Glutamatergic neuron (in vitro differentiated cells): Measurements from ENCODE around the gene CERS6. TPM values are rescaled to one million over a fixed set of nuclear protein-coding genes. Genes with fewer than 3 reads are reported as not detected.

Experiments
- DNase-seq: peaks from one replicate; pipeline ENCODE4 v3.0.0; 2022
- H3K27ac Mint-ChIP-seq: one replicate; pipeline ENCODE4 v1.8.0; 2020; ENCODE audit warnings: mild to moderate bottlenecking, mixed read lengths, inconsistent platforms; ENCODE audit not compliant: unreplicated experiment
- H3K27me3 Mint-ChIP-seq: one replicate; pipeline ENCODE4 v1.8.0; 2020; ENCODE audit warnings: mild to moderate bottlenecking, moderate library complexity, mixed read lengths, inconsistent platforms; ENCODE audit not compliant: unreplicated experiment
- H3K36me3 Mint-ChIP-seq: one replicate; pipeline ENCODE4 v1.8.0; 2020; ENCODE audit warnings: mild to moderate bottlenecking, mixed read lengths, inconsistent platforms; ENCODE audit not compliant: unreplicated experiment
- H3K4me1 Mint-ChIP-seq: one replicate; pipeline ENCODE4 v1.8.0; 2020; ENCODE audit warnings: mild to moderate bottlenecking, low read depth, mixed read lengths, inconsistent platforms; ENCODE audit not compliant: unreplicated experiment
- H3K4me3 Mint-ChIP-seq: one replicate; pipeline ENCODE4 v1.8.0; 2020; ENCODE audit warnings: mild to moderate bottlenecking, mixed read lengths, inconsistent platforms; ENCODE audit not compliant: unreplicated experiment
- H3K9me3 Mint-ChIP-seq: one replicate; pipeline ENCODE4 v1.8.0; 2020; ENCODE audit warnings: mild to moderate bottlenecking, moderate library complexity, mixed read lengths, inconsistent platforms; ENCODE audit not compliant: unreplicated experiment
- CTCF ChIP-seq: fragments of 200-600 bp; sonication (generic); IDR thresholded peaks from one replicate; pipeline ENCODE4 v1.5.0; 2021; ENCODE audit not compliant: partially characterized antibody, unreplicated experiment
- total RNA-seq: library from RNA; stranded (reverse); fragmentation: NEBNext Ultra II Directional; extraction: Animal tissue kit (Norgen Biotek cat#: 25700); gene quantifications from one replicate; pipeline ENCODE4 v1.2.1, GENCODE V29; 2021; ENCODE audit not compliant: unreplicated experiment

The CERS6 gene
- total RNA-seq, 1 donor from 2014 or later = 143 TPM

- H3K27me3 Mint-ChIP-seq = peaks cover 3% of the 10 kb centered on the region
- peaks cover 65% of the 10 kb centered on the region for H3K4me1 Mint-ChIP-seq
- peak overlapping the region; percentile 40 for H3K27ac Mint-ChIP-seq
- peaks cover 3% of the 10 kb centered on the region for H3K9me3 Mint-ChIP-seq
- TF ChIP-seq CTCF = no peak
- H3K4me3 Mint-ChIP-seq = peak overlapping the region; percentile 13
- no peaks in the 10 kb centered on the region for H3K36me3 Mint-ChIP-seq
- DNase-seq = no peak
These were observed 67.9 kb downstream of the CERS6 start for GRCh38 chr2:168524005-168524404.

- TF ChIP-seq CTCF = no peak
- no peaks in the 10 kb centered on the region for H3K36me3 Mint-ChIP-seq
- no peak overlapping the region for H3K4me3 Mint-ChIP-seq
- DNase-seq = no peak
- H3K9me3 Mint-ChIP-seq = peaks cover 3% of the 10 kb centered on the region
- no peak overlapping the region for H3K27ac Mint-ChIP-seq
- H3K27me3 Mint-ChIP-seq = no peaks in the 10 kb centered on the region
- H3K4me1 Mint-ChIP-seq = peaks cover 68% of the 10 kb centered on the region
These were observed 68.9 kb downstream of the CERS6 start for GRCh38 chr2:168525020-168525419.

GRCh38 chr2:168525716-168526446, 69.8 kb downstream of the CERS6 start:
- DNase-seq = no peak
- no peak for TF ChIP-seq CTCF
- H3K36me3 Mint-ChIP-seq = no peaks in the 10 kb centered on the region
- H3K27ac Mint-ChIP-seq = peak overlapping the region; percentile 49
- H3K9me3 Mint-ChIP-seq = peaks cover 3% of the 10 kb centered on the region
- no peaks in the 10 kb centered on the region for H3K27me3 Mint-ChIP-seq
- H3K4me1 Mint-ChIP-seq = peaks cover 70% of the 10 kb centered on the region
- no peak overlapping the region for H3K4me3 Mint-ChIP-seq

GRCh38 chr2:168526641-168527040, 70.6 kb downstream of the CERS6 start:
- TF ChIP-seq CTCF = no peak
- no peaks in the 10 kb centered on the region for H3K27me3 Mint-ChIP-seq
- H3K4me1 Mint-ChIP-seq = peaks cover 69% of the 10 kb centered on the region
- no peaks in the 10 kb centered on the region for H3K36me3 Mint-ChIP-seq
- no peak for DNase-seq
- H3K4me3 Mint-ChIP-seq = no peak overlapping the region
- peaks cover 3% of the 10 kb centered on the region for H3K9me3 Mint-ChIP-seq
- H3K27ac Mint-ChIP-seq = peak overlapping the region; percentile 38

- no peak for DNase-seq
- Mint-ChIP-seq H3K27me3 (no peaks in the 10 kb centered on the region), H3K36me3 (no peaks in the 10 kb centered on the region), H3K4me3 (no peak overlapping the region), H3K9me3 (peaks cover 3% of the 10 kb centered on the region), H3K27ac (no peak overlapping the region), H3K4me1 (peaks cover 69% of the 10 kb centered on the region)
- TF ChIP-seq CTCF = no peak
These were observed 71.9 kb downstream of the CERS6 start for GRCh38 chr2:168528016-168528415.
